ENCODE results near the gene HCAR1. TPM values are rescaled to one million over a fixed set of nuclear protein-coding genes. Genes with fewer than 3 reads are reported as not detected.
"Not testable (repeated sequence)": the region's sequence is repeated elsewhere in the genome, so short reads cannot be mapped to it uniquely, and the experiment has no call there.

The HCAR1 gene
- total RNA-seq: 0.13 TPM in 1 of 2 replicates, not detected in the other

- no peak for DNase-seq (ENCODE audit: low read depth in 2 of 2)
Observed at GRCh38 chr12:122730215-122731014, at the start of gene HCAR1. TSS of gene HCAR1 (minus strand) at chr12:122730844. CDS start at chr12:122730339, 505 bp downstream.

GRCh38 chr12:122757568-122757967, 26.9 kb upstream of the HCAR1 start:
- DNase-seq (ENCODE audit: low read depth in 2 of 2): no peak

GRCh38 chr12:122754790-122755189, 24.1 kb upstream of the HCAR1 start:
- no peak for DNase-seq (ENCODE audit: low read depth in 2 of 2)

GRCh38 chr12:122753319-122753650, 22.6 kb upstream of the HCAR1 start:
- peak in 1 of 2 donors; percentile 11 for DNase-seq (ENCODE audit: low read depth in 2 of 2)

GRCh38 chr12:122752464-122753318, 22.0 kb upstream of the HCAR1 start, which contains the start of gene DENR:
TSS of gene DENR (plus strand) at chr12:122752824. CDS start at chr12:122753702, 878 bp downstream.
- peak; percentile 89 to 96 for DNase-seq (ENCODE audit: low read depth in 2 of 2)

- not testable (repeated sequence) for DNase-seq (ENCODE audit: low read depth in 2 of 2)
Observed at GRCh38 chr12:122750781-122751515, 20.3 kb upstream of the HCAR1 start.

GRCh38 chr12:122749569-122750332, 19.1 kb upstream of the HCAR1 start:
- no peak for DNase-seq (ENCODE audit: low read depth in 2 of 2)

- DNase-seq (ENCODE audit: low read depth in 2 of 2): no peak
Observed at GRCh38 chr12:122747224-122748135, 16.8 kb upstream of the HCAR1 start.

GRCh38 chr12:122743895-122744525, 13.4 kb upstream of the HCAR1 start:
- no peak for DNase-seq (ENCODE audit: low read depth in 2 of 2)

- DNase-seq (ENCODE audit: low read depth in 2 of 2): no peak
Observed at GRCh38 chr12:122740351-122740750, 9.7 kb upstream of the HCAR1 start.

GRCh38 chr12:122738571-122738970, 7.9 kb upstream of the HCAR1 start:
- DNase-seq (ENCODE audit: low read depth in 2 of 2): no peak

GRCh38 chr12:122732611-122733010, 2.0 kb upstream of the HCAR1 start:
- DNase-seq (ENCODE audit: low read depth in 2 of 2): no peak

GRCh38 chr12:122732170-122732569, 1.5 kb upstream of the HCAR1 start:
- DNase-seq (ENCODE audit: low read depth in 2 of 2): no peak

GRCh38 chr12:122729583-122730214, 945 bp downstream of the HCAR1 start:
- no peak for DNase-seq (ENCODE audit: low read depth in 2 of 2)

- peak in 1 of 2 donors; percentile 76 for DNase-seq (ENCODE audit: low read depth in 2 of 2)
Observed at GRCh38 chr12:122726080-122726558, 4.5 kb downstream of the HCAR1 start.

- no peak for DNase-seq (ENCODE audit: low read depth in 2 of 2)
Observed at GRCh38 chr12:122725452-122726079, 5.1 kb downstream of the HCAR1 start.

GRCh38 chr12:122724641-122725243, 5.9 kb downstream of the HCAR1 start:
- no peak for DNase-seq (ENCODE audit: low read depth in 2 of 2)

GRCh38 chr12:122722387-122722786, 8.3 kb downstream of the HCAR1 start:
- DNase-seq (ENCODE audit: low read depth in 2 of 2): no peak

Measured in dermis microvascular lymphatic vessel endothelial cell (primary cell).